GM04503 (cell line): ENCODE results near the gene PIR.

Experiments
- DNase-seq: peaks from one replicate; pipeline ENCODE4 v3.0.0-alpha.2; 2012; ENCODE audit warnings: low read depth

PIR gene

GRCh38 chrX:15416133-15416993 is 76.8 kb downstream of the PIR start:
- DNase-seq = no peak

- no peak for DNase-seq
Observed at GRCh38 chrX:15413101-15413500, 80.0 kb downstream of the PIR start.

- DNase-seq = no peak
Observed at GRCh38 chrX:15410947-15411346, 82.2 kb downstream of the PIR start.

- no peak for DNase-seq
Observed at GRCh38 chrX:15410430-15410829, 82.7 kb downstream of the PIR start.

GRCh38 chrX:15405846-15406245 is 87.3 kb downstream of the PIR start:
- DNase-seq = no peak

- no peak for DNase-seq
Observed at GRCh38 chrX:15404401-15405096, 88.6 kb downstream of the PIR start.

GRCh38 chrX:15401378-15401777 is 91.8 kb downstream of the PIR start:
- no peak for DNase-seq

GRCh38 chrX:15399962-15400391 is 93.2 kb downstream of the PIR start:
- no peak for DNase-seq

GRCh38 chrX:15398874-15399273 is 94.3 kb downstream of the PIR start:
- no peak for DNase-seq

GRCh38 chrX:15395789-15396188 is 97.3 kb downstream of the PIR start:
- no peak for DNase-seq

GRCh38 chrX:15391850-15392249 is 101.3 kb downstream of the PIR start:
- no peak for DNase-seq

- no peak for DNase-seq
Observed at GRCh38 chrX:15384304-15384703, 108.8 kb downstream of the PIR start, which contains the start of gene VEGFD. TSS of gene VEGFD (minus strand) at chrX:15384413. CDS start at chrX:15383946, 467 bp downstream.

- no peak for DNase-seq
Observed at GRCh38 chrX:15382813-15383212, 110.3 kb downstream of the PIR start.

GRCh38 chrX:15376956-15377355 is 116.2 kb downstream of the PIR start:
- no peak for DNase-seq

GRCh38 chrX:15373976-15374375 is 119.2 kb downstream of the PIR start:
- no peak for DNase-seq

- no peak for DNase-seq
Observed at GRCh38 chrX:15366506-15367352, 126.4 kb downstream of the PIR start.

- DNase-seq = no peak
Observed at GRCh38 chrX:15359701-15360100, 133.4 kb downstream of the PIR start.

GRCh38 chrX:15358533-15358932 is 134.6 kb downstream of the PIR start:
- no peak for DNase-seq

GRCh38 chrX:15356444-15356843 is 136.7 kb downstream of the PIR start:
- no peak for DNase-seq

- no peak for DNase-seq
Observed at GRCh38 chrX:15350329-15350996, 142.7 kb downstream of the PIR start.

- no peak for DNase-seq
Observed at GRCh38 chrX:15349046-15349445, 144.1 kb downstream of the PIR start.

- no peak for DNase-seq
Observed at GRCh38 chrX:15345976-15346375, 147.2 kb downstream of the PIR start.
